GM19452 (cell line): ENCODE data around the gene LCORL.
"Not testable (repeated sequence)": the region's sequence is repeated elsewhere in the genome, so short reads cannot be mapped to it uniquely, and the experiment has no call there.

Source experiments
- ATAC-seq: cut with Tn5 transposase; IDR thresholded peaks from one replicate; pipeline ENCODE4 v1.9.1; 2021; ENCODE audit not compliant: unreplicated experiment

Gene LCORL

DNA sequence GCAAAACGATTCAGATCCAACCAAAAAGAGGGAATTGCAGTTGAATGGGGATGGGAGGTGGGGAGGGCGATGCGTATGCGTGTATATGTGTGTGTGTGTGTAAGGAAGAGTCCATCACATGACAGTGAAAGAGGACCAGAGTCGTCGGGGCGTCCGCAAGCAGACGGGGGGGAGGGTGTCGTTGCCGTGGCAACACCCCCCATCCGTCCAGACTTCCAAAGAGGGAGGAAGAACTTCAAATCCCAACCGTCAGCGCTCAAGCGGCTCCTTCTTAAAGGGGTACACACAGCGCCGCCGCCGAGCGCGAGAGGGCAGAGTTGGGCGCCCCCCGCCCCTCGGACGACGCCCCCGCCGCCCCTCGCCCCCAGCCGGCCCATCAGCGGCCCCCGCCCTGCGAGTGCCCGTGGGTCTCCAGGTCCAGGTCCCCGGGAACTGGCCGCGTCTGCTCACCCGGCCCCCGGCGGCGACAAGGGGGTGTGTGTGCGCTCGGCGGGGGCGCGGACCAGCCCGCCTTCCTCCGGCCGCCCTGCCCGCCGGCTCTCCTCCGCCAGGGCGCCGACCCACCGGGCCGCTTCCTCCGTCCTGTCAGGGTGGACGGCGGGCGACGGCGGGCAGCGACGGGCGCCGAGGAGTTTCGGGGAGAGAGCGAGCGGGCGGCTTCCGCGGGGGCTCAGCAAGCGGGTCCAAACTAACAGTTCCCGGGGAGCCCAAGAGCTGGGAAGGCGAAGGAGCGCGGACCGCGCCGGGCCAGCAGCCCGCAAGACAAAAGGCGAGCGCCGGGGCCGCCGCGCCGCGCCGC is 685 bp downstream of the LCORL start:
- peak; percentile 16 for ATAC-seq

DNA sequence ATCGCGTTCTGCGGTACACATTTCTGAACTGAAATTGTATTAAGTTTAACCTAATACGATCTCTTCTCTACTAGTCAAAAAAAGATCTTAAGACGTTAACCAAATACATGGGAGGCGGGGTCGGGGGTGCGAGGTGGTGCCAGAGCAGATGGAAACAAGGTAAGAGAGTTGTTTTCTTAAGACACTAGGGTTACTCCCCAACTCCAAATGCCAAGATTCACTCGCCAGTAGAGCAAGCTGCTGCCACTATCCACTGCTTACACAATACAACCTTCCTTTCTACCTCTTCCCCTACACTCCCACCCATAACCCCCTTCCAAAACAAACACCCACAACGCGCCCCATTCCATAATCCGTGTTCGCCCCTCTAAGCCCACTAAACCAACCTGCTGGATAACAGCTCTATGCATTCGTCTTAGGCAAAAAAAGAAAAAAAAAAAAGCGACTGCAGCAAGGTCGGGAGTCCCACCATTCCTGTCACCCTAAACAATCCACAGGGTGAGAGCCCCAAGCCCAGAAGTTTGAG is 1.3 kb downstream of the LCORL start:
- no peak for ATAC-seq

GRCh38 chr4:18014269-18014668 is 7.3 kb downstream of the LCORL start:
- no peak for ATAC-seq

GRCh38 chr4:18012807-18013462 is 8.6 kb downstream of the LCORL start:
- no peak for ATAC-seq

DNA sequence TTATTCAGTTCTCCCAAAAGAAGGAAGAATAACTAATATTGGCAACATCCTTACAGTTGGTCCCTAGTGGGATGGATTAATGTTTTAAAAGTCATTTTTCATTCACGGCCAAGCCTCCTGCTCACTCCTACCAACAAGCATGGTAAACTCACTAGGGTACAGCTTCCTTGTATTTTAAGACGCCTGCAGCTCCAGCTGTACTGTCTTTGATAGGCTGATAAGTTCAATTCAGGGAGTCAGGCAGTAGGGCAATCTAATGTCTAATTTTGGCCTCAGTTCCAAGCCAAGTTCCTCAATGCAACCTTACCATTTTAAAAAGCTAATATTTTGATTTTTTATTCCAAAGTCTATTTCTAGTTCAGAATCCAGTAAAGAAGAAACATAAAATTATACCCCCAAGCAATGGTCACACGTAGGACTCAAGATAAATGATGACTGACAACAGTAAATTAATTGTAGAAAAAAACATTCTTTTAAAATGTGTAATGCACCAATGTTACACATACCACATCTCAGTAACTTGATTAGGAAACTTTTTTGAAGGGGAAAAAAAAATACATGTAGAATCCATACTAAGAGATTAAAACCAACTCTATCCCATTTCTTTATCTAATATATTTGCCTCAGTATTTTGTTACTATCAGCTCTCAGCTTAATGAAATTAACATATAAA is 9.3 kb downstream of the LCORL start:
- no peak for ATAC-seq

DNA sequence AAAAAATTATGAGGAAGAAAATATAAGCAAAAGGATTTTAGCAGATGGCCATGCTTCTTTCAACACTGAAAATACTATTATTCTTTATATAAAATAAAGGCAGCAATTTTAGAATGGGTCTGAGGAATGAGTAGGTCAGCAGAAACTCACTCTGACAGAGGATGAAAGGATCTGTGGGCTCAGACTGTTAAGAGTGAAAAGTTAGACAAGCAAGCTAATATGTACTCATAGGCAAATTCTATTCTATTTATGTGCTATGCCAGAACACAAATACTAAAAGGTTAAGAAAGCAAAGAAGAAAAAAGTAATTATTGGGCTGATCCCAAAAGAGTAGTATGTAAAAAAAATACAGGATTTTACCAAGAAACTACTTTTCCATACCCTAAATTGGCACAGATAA is 13.9 kb downstream of the LCORL start:
- no peak for ATAC-seq

- not testable (repeated sequence) for ATAC-seq
These were observed 15.1 kb downstream of the LCORL start for GRCh38 chr4:18006432-18006831.

- ATAC-seq, result no peak
These were observed 24.4 kb downstream of the LCORL start for GRCh38 chr4:17997129-17997528.

- ATAC-seq, result no peak
These were observed 26.4 kb downstream of the LCORL start for GRCh38 chr4:17995165-17995564.

- ATAC-seq, result no peak
These were observed 35.7 kb downstream of the LCORL start for GRCh38 chr4:17985832-17986231.

- ATAC-seq, result no peak
These were observed 40.5 kb downstream of the LCORL start for GRCh38 chr4:17981063-17981462.

DNA sequence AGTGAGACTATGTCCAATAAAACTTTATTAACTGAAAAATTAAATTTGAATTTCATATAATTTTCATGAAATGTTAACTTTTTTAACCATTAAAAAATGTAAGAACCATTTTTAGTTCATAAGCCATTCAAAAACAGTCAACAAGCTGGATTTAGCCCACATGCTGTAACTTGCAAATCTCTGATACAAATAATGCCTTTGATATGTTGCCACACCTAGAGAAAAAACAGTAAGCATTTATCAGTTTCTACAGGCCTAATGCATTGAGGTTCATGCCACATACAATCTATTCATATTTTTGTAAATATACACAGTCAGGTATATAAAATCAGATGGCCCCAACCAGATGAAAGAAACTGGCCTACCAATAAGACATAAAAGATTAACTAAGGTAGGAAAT is 52.8 kb downstream of the LCORL start:
- no peak for ATAC-seq

- ATAC-seq, result no peak
These were observed 54.5 kb downstream of the LCORL start for GRCh38 chr4:17967078-17967477.

DNA sequence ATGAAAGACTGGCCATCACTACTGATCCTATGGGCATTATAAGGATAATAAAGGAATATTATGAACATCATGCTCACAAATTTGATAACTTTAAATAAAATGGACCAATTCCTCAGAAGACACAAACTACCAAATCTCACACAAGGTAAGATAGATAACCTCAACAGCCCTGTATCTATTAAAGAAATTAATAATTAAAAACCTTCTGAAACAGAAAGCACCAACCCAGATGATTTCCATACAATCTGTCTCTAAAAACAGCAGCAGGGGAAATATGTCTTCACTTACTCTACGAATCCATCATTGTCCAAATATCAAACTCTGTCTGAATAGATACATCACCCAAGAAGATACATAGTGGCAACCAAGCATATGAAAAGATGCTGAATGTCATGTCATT is 55.2 kb downstream of the LCORL start:
- ATAC-seq, result no peak

- no peak for ATAC-seq
These were observed 57.0 kb downstream of the LCORL start for GRCh38 chr4:17964576-17964975.

DNA sequence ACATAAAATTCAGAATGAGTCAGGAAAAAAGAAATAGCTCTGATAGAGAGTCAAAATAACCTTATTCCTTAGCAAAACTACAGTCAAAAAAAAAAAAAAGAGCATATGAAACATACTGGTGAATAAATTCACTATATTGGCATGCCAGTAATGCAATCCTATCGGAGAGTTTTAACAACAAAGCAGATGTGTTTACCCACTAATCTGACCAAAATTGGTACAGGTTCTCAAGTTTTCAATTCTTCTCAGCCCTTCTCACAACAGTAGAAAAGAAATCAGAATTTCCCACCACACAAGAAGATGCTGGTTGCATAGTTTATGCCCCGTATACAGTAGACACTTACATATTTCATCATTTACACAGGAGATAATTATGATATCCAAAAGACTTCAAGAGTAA is 59.4 kb downstream of the LCORL start:
- ATAC-seq, result no peak

DNA sequence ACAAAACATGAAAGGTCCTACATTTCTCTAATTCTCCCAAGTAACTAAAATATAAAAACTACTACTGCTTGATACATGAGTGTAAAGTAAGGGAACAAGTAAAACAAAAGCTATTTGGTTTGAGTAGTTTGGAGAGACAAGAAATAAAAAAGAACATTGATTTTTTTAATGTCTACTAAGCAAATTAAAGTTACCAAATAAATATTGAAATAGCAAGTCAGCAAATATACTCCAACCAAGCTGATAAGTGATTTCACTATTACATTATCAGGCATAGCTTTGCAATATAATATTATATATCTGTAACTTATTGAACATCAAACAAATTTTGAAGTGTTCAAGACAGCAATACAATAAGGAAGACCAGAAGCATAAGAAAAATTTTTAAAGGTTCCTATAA is 60.3 kb downstream of the LCORL start:
- no peak for ATAC-seq

GRCh38 chr4:17958181-17958580 is 63.4 kb downstream of the LCORL start:
- ATAC-seq, result no peak

- no peak for ATAC-seq
These were observed 63.9 kb downstream of the LCORL start for GRCh38 chr4:17957688-17958087.

DNA sequence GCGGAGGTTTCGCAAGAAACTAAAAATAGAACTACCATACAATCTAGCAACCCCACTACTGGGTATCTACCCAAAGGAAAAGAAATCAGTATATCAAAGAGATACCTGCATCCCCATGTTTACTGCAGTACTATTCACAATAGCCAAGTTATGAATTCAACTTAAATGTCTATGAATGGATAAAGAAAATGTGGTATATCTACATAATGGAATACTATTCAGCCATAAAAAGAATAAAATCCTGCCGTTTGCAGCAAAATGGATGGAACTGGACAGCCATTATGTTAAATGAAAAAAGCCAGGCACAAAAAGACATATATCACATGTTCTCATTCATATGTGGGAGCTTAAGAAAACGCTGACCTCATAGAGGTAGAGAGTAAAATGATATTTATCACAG is 65.3 kb downstream of the LCORL start:
- ATAC-seq, result no peak

DNA sequence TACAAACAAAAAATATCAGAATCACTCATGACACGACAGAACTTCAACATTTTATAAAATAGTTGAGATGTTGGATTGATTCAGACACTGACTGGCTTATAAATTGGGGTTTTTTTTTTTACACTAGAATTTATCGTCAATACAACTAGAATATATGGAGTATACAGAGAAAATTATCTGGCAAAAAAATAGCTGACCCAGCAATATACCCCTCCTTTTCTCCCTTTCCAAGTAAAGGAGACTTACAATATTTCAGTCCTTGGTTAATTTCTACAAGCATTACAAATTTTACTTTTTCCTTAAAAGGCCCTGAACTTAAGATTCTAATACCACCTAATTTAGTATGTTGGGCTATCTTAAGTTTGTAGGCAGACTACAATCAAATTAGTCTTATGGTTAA is 76.3 kb downstream of the LCORL start:
- ATAC-seq, result no peak

DNA sequence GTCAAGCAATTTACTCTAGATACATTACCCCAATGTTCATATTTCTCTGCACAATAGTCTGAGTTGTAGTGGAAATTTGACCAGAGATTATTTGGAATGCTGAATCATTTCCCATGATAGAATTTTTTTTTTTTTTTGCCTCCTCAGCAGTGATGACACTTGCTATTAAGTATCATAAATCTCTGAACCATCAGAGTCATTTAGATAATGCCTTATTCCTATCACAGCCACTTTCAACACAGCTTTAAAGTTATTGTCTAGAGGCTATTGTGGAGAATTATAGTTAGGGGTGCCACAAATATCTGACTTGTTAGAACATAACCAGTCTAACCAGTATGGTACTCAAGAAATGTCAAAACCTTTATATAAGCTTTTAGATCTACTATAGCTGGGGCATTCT is 79.8 kb downstream of the LCORL start:
- ATAC-seq, result no peak
